B cell (primary cell): ENCODE results near the gene ABHD6. TPM values are rescaled to one million over a fixed set of nuclear protein-coding genes. Genes with fewer than 3 reads are reported as not detected.
"Not testable (repeated sequence)": the region's sequence is repeated elsewhere in the genome, so short reads cannot be mapped to it uniquely, and the experiment has no call there.

Experiments
- ATAC-seq: fragments of 200-7000 bp; cut with Tn5 transposase; one replicate; pipeline ENCODE4 v1.10.0; 2021; ENCODE audit warnings: low read depth, mild to moderate bottlenecking, moderate number of reproducible peaks, moderate library complexity
- CTCF ChIA-PET: fragments of 350-600 bp; sonication (Branson Sonifier 250); formaldehyde crosslinking; loops from one replicate; lab custom pipeline; 2021; ENCODE audit warnings: antibody characterized with exemption, inconsistent platforms; lab: Charles Lee
- POLR2A ChIA-PET: fragments of 350-600 bp; sonication (Branson Sonifier 250); formaldehyde crosslinking; loops from one replicate; lab custom pipeline; 2021; ENCODE audit warnings: antibody characterized with exemption; lab: Charles Lee
- DNase-seq: peaks from one replicate; pipeline ENCODE4 v3.0.0; 2013
- H2AFZ ChIP-seq: 2 replicates; pipeline ENCODE4 v1.6.1; 2012; ENCODE audit warnings: mild to moderate bottlenecking, low read depth, low read length; ENCODE audit not compliant: insufficient read depth, poor library complexity, severe bottlenecking
- H3K27ac ChIP-seq, 2 donors: 1 replicate in 1 of 2; 2 replicates in 1 of 2; pipeline ENCODE4 v1.5.1; 2012 to 2013; ENCODE audit warnings: low read length in 2 of 2, mild to moderate bottlenecking in 2 of 2, moderate library complexity in 1 of 2
- H3K27me3 ChIP-seq, 4 experiments: fragments of 200-600 bp in 1 of 4; sonication (generic) in 1 of 4; replicated peaks in 1 of 4; 1 replicate in 2 of 4; 2 replicates in 2 of 4; pipeline versions ENCODE4 v1.6.1 to v1.7.0; 2013 to 2016; ENCODE audit warnings: low read length in 3 of 4, mild to moderate bottlenecking in 2 of 4, mixed read lengths in 1 of 4, moderate library complexity in 1 of 4; ENCODE audit not compliant: insufficient read depth in 4 of 4, control insufficient read depth in 3 of 4; ENCODE audit errors: control extremely low read depth in 1 of 4
- H3K36me3 ChIP-seq, 2 experiments: replicated peaks in 1 of 2; 1 replicate in 1 of 2; 2 replicates in 1 of 2; pipeline versions ENCODE4 v1.6.1 to v1.7.1; 2013; ENCODE audit warnings: low read length in 1 of 2; ENCODE audit not compliant: insufficient read depth in 2 of 2, control insufficient read depth in 1 of 2; ENCODE audit errors: control extremely low read depth in 1 of 2, extremely low read depth in 1 of 2
- H3K4me1 ChIP-seq, 2 donors: fragments of 200-600 bp in 1 of 2; sonication (generic) in 1 of 2; 1 replicate in 1 of 2; 2 replicates in 1 of 2; pipeline versions ENCODE4 v1.5.1 to v1.6.1; 2013 to 2017; ENCODE audit warnings: low read length in 2 of 2; ENCODE audit not compliant: control insufficient read depth in 2 of 2, insufficient read depth in 2 of 2
- H3K4me2 ChIP-seq: replicated peaks from 2 replicates; pipeline ENCODE3; 2012; ENCODE audit warnings: mild to moderate bottlenecking, low read depth, low read length; ENCODE audit not compliant: poor library complexity, severe bottlenecking
- H3K4me3 ChIP-seq, 5 experiments: fragments of 200-600 bp in 1 of 5; sonication (generic) in 1 of 5; 1 replicate in 3 of 5; 2 replicates in 2 of 5; pipeline versions ENCODE4 v1.5.1 to v1.7.0; 2011 to 2016; ENCODE audit warnings: low read length in 4 of 5, mild to moderate bottlenecking in 4 of 5, low read depth in 2 of 5, control low read depth in 1 of 5, moderate library complexity in 1 of 5; ENCODE audit not compliant: insufficient read depth in 1 of 5; ENCODE audit errors: control extremely low read depth in 1 of 5, extremely low read depth in 1 of 5
- H3K79me2 ChIP-seq: fragments of 200-600 bp; sonication (generic); one replicate; pipeline ENCODE4 v1.6.0; 2016; ENCODE audit warnings: low read length; ENCODE audit not compliant: control insufficient read depth, insufficient read depth
- H3K9ac ChIP-seq: fragments of 200-600 bp; sonication (generic); 2 replicates; pipeline ENCODE4 v1.6.1; 2017; ENCODE audit warnings: mild to moderate bottlenecking, low read length, moderate library complexity
- H3K9me3 ChIP-seq, 3 donors: one replicate each; pipeline versions ENCODE4 v1.6.1 to v1.7.1; 2013; ENCODE audit warnings: low read length in 2 of 3; ENCODE audit not compliant: control insufficient read depth in 2 of 3, insufficient read depth in 1 of 3; ENCODE audit errors: control extremely low read depth in 1 of 3
- H4K20me1 ChIP-seq: 2 replicates; pipeline ENCODE4 v1.6.0; 2012; ENCODE audit warnings: mild to moderate bottlenecking, low read length; ENCODE audit not compliant: insufficient read depth, control insufficient read depth, poor library complexity, severe bottlenecking
- H3K27ac Mint-ChIP-seq: one replicate; pipeline ENCODE4 v1.8.0; 2021; ENCODE audit warnings: mixed read lengths
- H3K27me3 Mint-ChIP-seq: one replicate; pipeline ENCODE4 v1.8.0; 2021; ENCODE audit warnings: mixed read lengths
- H3K4me1 Mint-ChIP-seq: one replicate; pipeline ENCODE4 v1.8.0; 2021; ENCODE audit warnings: mixed read lengths
- H3K4me3 Mint-ChIP-seq: one replicate; pipeline ENCODE4 v1.8.0; 2021; ENCODE audit warnings: mixed read lengths
- H3K9me3 Mint-ChIP-seq: one replicate; pipeline ENCODE4 v1.8.0; 2022; ENCODE audit warnings: mixed read lengths; ENCODE audit not compliant: insufficient read depth
- EZH2 ChIP-seq: IDR thresholded peaks from 2 replicates; pipeline ENCODE4 v1.6.1; 2012; ENCODE audit warnings: borderline replicate concordance, low read depth, mild to moderate bottlenecking, moderate library complexity, low read length; ENCODE audit not compliant: insufficient read depth, poor library complexity, severe bottlenecking
- WGBS: methylation state at CpG from one replicate; pipeline ENCODE4 v1.1.5; 2013; ENCODE audit warnings: missing lambda C conversion rate; ENCODE audit not compliant: insufficient coverage; 5-methylcytosine and 5-hydroxymethylcytosine counted together
- intact Hi-C: fragments of 100-400 bp; cut with micrococcal nuclease; formaldehyde crosslinking; loops from one replicate; pipeline ENCODE4 v1.10.0; 2022
- polyA plus RNA-seq: library from polyadenylated mRNA; depleted of rRNA; stranded (reverse); fragments of >200 nt; gene quantifications from 2 replicates; pipeline ENCODE4 v1.2.3, GENCODE V29; 2012
- total RNA-seq, 2 donors: library from RNA; stranded (reverse); fragments of 120-200 nt in 1 of 2; gene quantifications; 1 replicate in 1 of 2; 2 replicates in 1 of 2; pipeline versions ENCODE4 v1.2.3 to v1.2.4, GENCODE V29; 2013 to 2022
- TF ChIP-seq, protein P1 (sequence below): fragments of 200-600 bp; IDR thresholded peaks from one replicate; pipeline ENCODE4 v1.8.0; 2022; ENCODE audit warnings: antibody characterized with exemption, mild to moderate bottlenecking

ABHD6 gene
- total and polyA plus RNA-seq, 2 donors (not counting 1 experiment from before 2014, with no cell fraction given) = 4.5 to 24.2 TPM

DNA sequence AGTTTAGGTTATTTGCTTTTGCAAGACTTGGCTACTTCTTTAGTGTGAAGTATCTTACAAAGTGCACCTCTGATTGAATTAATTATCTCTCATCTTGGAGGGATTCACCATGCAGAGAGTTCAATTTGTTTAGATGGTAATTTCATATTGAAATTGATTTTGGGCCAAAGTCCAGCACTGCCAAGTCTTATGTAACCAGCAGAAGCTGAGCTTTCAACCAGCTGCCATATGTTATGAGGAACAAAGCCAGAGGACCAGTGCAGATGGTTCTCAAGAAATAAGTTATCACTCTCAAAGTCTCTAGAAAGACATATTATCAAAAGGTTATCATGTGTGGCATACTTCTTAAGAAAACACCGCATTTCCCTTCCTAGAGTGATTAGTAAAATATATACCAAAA, 29.0 kb downstream of the ABHD6 start:
- no peak overlapping the region for H3K27ac Mint-ChIP-seq

DNA sequence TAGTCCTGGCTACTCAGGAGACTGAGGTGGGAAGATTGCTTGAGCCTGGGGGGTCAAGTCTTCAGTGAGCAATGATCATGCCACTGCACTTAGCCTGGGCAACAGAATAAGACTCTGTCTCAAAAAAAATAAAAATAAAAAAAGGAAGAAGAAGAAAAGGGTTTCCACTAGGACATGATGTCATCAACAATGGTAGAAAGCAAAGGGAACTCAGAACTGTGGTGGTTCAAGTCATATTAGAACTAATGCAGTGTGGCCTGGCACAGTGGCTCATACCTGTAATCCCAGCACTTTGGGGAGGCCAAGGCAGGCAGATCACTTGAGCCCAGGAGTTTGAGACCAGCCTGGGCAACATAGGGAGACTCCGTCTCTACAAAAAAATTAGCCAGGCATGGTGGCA, 30.0 kb downstream of the ABHD6 start:
- intact Hi-C loops, H2AFZ ChIP-seq, H3K4me3 ChIP-seq, H4K20me1 ChIP-seq, H3K4me1 Mint-ChIP-seq, H3K27ac ChIP-seq, DNase-seq, H3K9ac ChIP-seq, H3K9me3 ChIP-seq, H3K4me1 ChIP-seq, ATAC-seq, H3K4me2 ChIP-seq, H3K79me2 ChIP-seq, H3K4me3 Mint-ChIP-seq, H3K27ac Mint-ChIP-seq, H3K27me3 Mint-ChIP-seq, H3K9me3 Mint-ChIP-seq, POLR2A ChIA-PET, CTCF ChIA-PET, H3K27me3 ChIP-seq: not testable (repeated sequence)
- peaks cover 0 to 47% of the 10 kb centered on the region in 2 experiments for H3K36me3 ChIP-seq
- 100% methylated on average over 1 of the region's 1 CpG for WGBS

More for the DNA sequence above, 29.0 kb downstream of the ABHD6 start:
- H3K4me1 Mint-ChIP-seq = no peaks in the 10 kb centered on the region
- Histone ChIP-seq H3K36me3 (peaks cover 0 to 40% of the 10 kb centered on the region in 2 experiments), H3K27ac (no peak overlapping the region), H3K4me1 (no peaks in the 10 kb centered on the region), H3K27me3 (no peaks in the 10 kb centered on the region), H3K4me2 (no peak overlapping the region), H3K4me3 (no peak overlapping the region), H3K9ac (no peak overlapping the region), H2AFZ (no peak overlapping the region), H4K20me1 (no peaks in the 10 kb centered on the region), H3K79me2 (peaks cover under 1% of the 10 kb centered on the region), H3K9me3 (no peaks in the 10 kb centered on the region)
- no peaks in the 10 kb centered on the region for H3K27me3 Mint-ChIP-seq
- CTCF ChIA-PET = interaction anchor here (0.9 kb wide), 1 partner anchor 11 kb away, joined by 3 read pairs; no protein-coding TSS in a partner anchor
- ATAC-seq (no peak), DNase-seq (no peak)
- H3K9me3 Mint-ChIP-seq = no peaks in the 10 kb centered on the region
- intact Hi-C loops = no loop called here
- POLR2A ChIA-PET = no interaction called here
- WGBS = no CpG with 5 or more reads among the region's 1 CpG
- TF ChIP-seq, protein P1, sequence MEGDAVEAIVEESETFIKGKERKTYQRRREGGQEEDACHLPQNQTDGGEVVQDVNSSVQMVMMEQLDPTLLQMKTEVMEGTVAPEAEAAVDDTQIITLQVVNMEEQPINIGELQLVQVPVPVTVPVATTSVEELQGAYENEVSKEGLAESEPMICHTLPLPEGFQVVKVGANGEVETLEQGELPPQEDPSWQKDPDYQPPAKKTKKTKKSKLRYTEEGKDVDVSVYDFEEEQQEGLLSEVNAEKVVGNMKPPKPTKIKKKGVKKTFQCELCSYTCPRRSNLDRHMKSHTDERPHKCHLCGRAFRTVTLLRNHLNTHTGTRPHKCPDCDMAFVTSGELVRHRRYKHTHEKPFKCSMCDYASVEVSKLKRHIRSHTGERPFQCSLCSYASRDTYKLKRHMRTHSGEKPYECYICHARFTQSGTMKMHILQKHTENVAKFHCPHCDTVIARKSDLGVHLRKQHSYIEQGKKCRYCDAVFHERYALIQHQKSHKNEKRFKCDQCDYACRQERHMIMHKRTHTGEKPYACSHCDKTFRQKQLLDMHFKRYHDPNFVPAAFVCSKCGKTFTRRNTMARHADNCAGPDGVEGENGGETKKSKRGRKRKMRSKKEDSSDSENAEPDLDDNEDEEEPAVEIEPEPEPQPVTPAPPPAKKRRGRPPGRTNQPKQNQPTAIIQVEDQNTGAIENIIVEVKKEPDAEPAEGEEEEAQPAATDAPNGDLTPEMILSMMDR = no peak
- no peak for TF ChIP-seq EZH2
- no peak overlapping the region for H3K4me3 Mint-ChIP-seq
